ENCODE results near the gene GLB1L2.

GRCh38 chr11:134425413-134425812 lies 93.6 kb downstream of the GLB1L2 start:
- TF ChIP-seq TAF1 (IDR thresholded peaks at IDR 0.05; ENCODE audit: borderline replicate concordance, insufficient read depth, low read length) (no peak), POLR2AphosphoS5 (IDR thresholded peaks at IDR 0.05; ENCODE audit: low read depth, low read length) (no peak), SIN3A (IDR thresholded peaks at IDR 0.05; ENCODE audit: borderline replicate concordance, insufficient read depth, low read length) (no peak), FOXP2 (optimal IDR thresholded peaks at IDR 0.05; ENCODE audit: borderline replicate concordance, extremely low read depth, extremely low read length, insufficient read depth) (no peak)
- TF ChIP-seq, protein P1, sequence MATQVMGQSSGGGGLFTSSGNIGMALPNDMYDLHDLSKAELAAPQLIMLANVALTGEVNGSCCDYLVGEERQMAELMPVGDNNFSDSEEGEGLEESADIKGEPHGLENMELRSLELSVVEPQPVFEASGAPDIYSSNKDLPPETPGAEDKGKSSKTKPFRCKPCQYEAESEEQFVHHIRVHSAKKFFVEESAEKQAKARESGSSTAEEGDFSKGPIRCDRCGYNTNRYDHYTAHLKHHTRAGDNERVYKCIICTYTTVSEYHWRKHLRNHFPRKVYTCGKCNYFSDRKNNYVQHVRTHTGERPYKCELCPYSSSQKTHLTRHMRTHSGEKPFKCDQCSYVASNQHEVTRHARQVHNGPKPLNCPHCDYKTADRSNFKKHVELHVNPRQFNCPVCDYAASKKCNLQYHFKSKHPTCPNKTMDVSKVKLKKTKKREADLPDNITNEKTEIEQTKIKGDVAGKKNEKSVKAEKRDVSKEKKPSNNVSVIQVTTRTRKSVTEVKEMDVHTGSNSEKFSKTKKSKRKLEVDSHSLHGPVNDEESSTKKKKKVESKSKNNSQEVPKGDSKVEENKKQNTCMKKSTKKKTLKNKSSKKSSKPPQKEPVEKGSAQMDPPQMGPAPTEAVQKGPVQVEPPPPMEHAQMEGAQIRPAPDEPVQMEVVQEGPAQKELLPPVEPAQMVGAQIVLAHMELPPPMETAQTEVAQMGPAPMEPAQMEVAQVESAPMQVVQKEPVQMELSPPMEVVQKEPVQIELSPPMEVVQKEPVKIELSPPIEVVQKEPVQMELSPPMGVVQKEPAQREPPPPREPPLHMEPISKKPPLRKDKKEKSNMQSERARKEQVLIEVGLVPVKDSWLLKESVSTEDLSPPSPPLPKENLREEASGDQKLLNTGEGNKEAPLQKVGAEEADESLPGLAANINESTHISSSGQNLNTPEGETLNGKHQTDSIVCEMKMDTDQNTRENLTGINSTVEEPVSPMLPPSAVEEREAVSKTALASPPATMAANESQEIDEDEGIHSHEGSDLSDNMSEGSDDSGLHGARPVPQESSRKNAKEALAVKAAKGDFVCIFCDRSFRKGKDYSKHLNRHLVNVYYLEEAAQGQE (IDR thresholded peaks at IDR 0.05; ENCODE audit: insufficient read depth in 1 of 2, low read depth in 2 of 2, low read length in 2 of 2): no peak

Measured in PFSK-1 (cell line).